Karpas-422 (cell line): ENCODE measurements around the gene PDE3A. TPM values are rescaled to one million over a fixed set of nuclear protein-coding genes. Genes with fewer than 3 reads are reported as not detected.

Experiments used
- DNase-seq: peaks from one replicate; pipeline ENCODE4 v3.0.0-alpha.2; 2015
- H2AFZ ChIP-seq: fragments of 200-600 bp; sonication (generic); 2 replicates; pipeline ENCODE4 v1.6.1; 2014; ENCODE audit warnings: antibody characterized with exemption, low read length, mixed read lengths
- H3K27ac ChIP-seq: fragments of 200-600 bp; sonication (generic); 2 replicates; pipeline ENCODE4 v1.5.1; 2014; ENCODE audit warnings: mild to moderate bottlenecking, low read length, moderate library complexity
- H3K27me3 ChIP-seq: fragments of 200-600 bp; sonication (generic); 2 replicates; pipeline ENCODE4 v1.6.1; 2014; ENCODE audit warnings: low read length, mixed read lengths
- H3K36me3 ChIP-seq: fragments of 200-600 bp; sonication (generic); 2 replicates; pipeline ENCODE4 v1.6.1; 2014; ENCODE audit warnings: low read length, mixed read lengths; ENCODE audit not compliant: insufficient read depth
- H3K4me1 ChIP-seq: fragments of 200-600 bp; sonication (generic); 2 replicates; pipeline ENCODE4 v1.6.1; 2014; ENCODE audit warnings: mild to moderate bottlenecking, low read length, mixed read lengths
- H3K4me2 ChIP-seq: fragments of 200-600 bp; sonication (generic); 2 replicates; pipeline ENCODE4 v1.6.1; 2014; ENCODE audit warnings: low read length, low read depth, mild to moderate bottlenecking; ENCODE audit not compliant: poor library complexity, severe bottlenecking
- H3K4me3 ChIP-seq: fragments of 200-600 bp; sonication (generic); 2 replicates; pipeline ENCODE4 v1.5.1; 2014; ENCODE audit warnings: mild to moderate bottlenecking, antibody characterized with exemption, low read length, mixed read lengths
- H3K79me2 ChIP-seq: fragments of 200-600 bp; sonication (generic); 2 replicates; pipeline ENCODE4 v1.6.1; 2014; ENCODE audit warnings: mild to moderate bottlenecking, low read length, mixed read lengths
- H3K9ac ChIP-seq: fragments of 200-600 bp; sonication (generic); 2 replicates; pipeline ENCODE4 v1.6.0; 2014; ENCODE audit warnings: low read length
- H3K9me2 ChIP-seq: fragments of 200-600 bp; sonication (generic), shearing (Covaris generic); replicated peaks from 2 replicates; pipeline ENCODE4 v1.6.0; 2014; ENCODE audit warnings: mild to moderate bottlenecking, low read length, moderate library complexity; ENCODE audit not compliant: insufficient read depth
- H3K9me3 ChIP-seq: fragments of 300-700, 200-600 bp; sonication (generic); 2 replicates; pipeline ENCODE4 v1.6.1; 2014; ENCODE audit warnings: low read length, mixed read lengths
- H4K20me1 ChIP-seq: fragments of 200-600 bp; sonication (generic); 2 replicates; pipeline ENCODE4 v1.6.1; 2014; ENCODE audit warnings: mild to moderate bottlenecking, antibody characterized with exemption, low read length, low read depth; ENCODE audit not compliant: insufficient read depth
- total RNA-seq: library from RNA; depleted of rRNA; stranded (reverse); fragments of >200 nt; shearing (Covaris generic); gene quantifications from 2 replicates; pipeline ENCODE4 v1.2.3, GENCODE V29; 2014; ENCODE audit warnings: low replicate concordance

Gene PDE3A
- total RNA-seq, 1 experiment from 2014 or later, result not detected

GRCh38 chr12:20508359-20508758 is 140.0 kb downstream of the PDE3A start:
- no peaks in the 10 kb centered on the region for H3K27me3 ChIP-seq
- no peak overlapping the region for H3K4me2 ChIP-seq
- no peaks in the 10 kb centered on the region for H3K79me2 ChIP-seq

GRCh38 chr12:20508962-20509361 is 140.6 kb downstream of the PDE3A start:
- Histone ChIP-seq H3K27ac (no peak overlapping the region), H3K9me2 (no peaks in the 10 kb centered on the region), H4K20me1 (no peaks in the 10 kb centered on the region), H3K4me3 (no peak overlapping the region), H3K9ac (no peak overlapping the region), H3K27me3 (no peaks in the 10 kb centered on the region), H3K79me2 (no peaks in the 10 kb centered on the region), H3K9me3 (no peaks in the 10 kb centered on the region), H3K4me1 (no peaks in the 10 kb centered on the region), H3K4me2 (no peak overlapping the region), H3K36me3 (no peaks in the 10 kb centered on the region), H2AFZ (no peak overlapping the region)
- DNase-seq, result no peak

More at GRCh38 chr12:20508359-20508758, 140.0 kb downstream of the PDE3A start:
- no peaks in the 10 kb centered on the region for H3K9me2 ChIP-seq
- H4K20me1 ChIP-seq, result no peaks in the 10 kb centered on the region
- H3K36me3 ChIP-seq, result no peaks in the 10 kb centered on the region
- no peak for DNase-seq
- no peak overlapping the region for H3K9ac ChIP-seq
- no peak overlapping the region for H3K4me3 ChIP-seq
- no peaks in the 10 kb centered on the region for H3K9me3 ChIP-seq
- H3K27ac ChIP-seq, result no peak overlapping the region
- no peak overlapping the region for H2AFZ ChIP-seq
- no peaks in the 10 kb centered on the region for H3K4me1 ChIP-seq

- no peak for DNase-seq
- H3K79me2 ChIP-seq, result no peaks in the 10 kb centered on the region
These were observed 142.5 kb downstream of the PDE3A start for GRCh38 chr12:20510811-20511210.

GRCh38 chr12:20513189-20513588 is 144.9 kb downstream of the PDE3A start:
- Histone ChIP-seq H3K27me3 (no peaks in the 10 kb centered on the region), H3K4me1 (peaks cover 4% of the 10 kb centered on the region; the same call in 1 of the 2 replicates), H4K20me1 (no peaks in the 10 kb centered on the region), H3K9me2 (0 out of 2 replicates have a peak, but pooled peaks cover 2% of the 10 kb centered on the region), H3K27ac (no peak overlapping the region), H3K79me2 (no peaks in the 10 kb centered on the region), H3K9me3 (no peaks in the 10 kb centered on the region), H3K9ac (no peak overlapping the region), H2AFZ (no peak overlapping the region), H3K4me2 (no peak overlapping the region), H3K36me3 (no peaks in the 10 kb centered on the region), H3K4me3 (no peak overlapping the region)
- DNase-seq, result no peak

More at GRCh38 chr12:20510811-20511210, 142.5 kb downstream of the PDE3A start:
- Histone ChIP-seq H3K27me3 (no peaks in the 10 kb centered on the region), H3K9me3 (no peaks in the 10 kb centered on the region), H3K9ac (no peak overlapping the region), H4K20me1 (no peaks in the 10 kb centered on the region), H3K4me2 (no peak overlapping the region), H3K27ac (no peak overlapping the region), H3K36me3 (no peaks in the 10 kb centered on the region), H3K4me3 (no peak overlapping the region), H3K4me1 (no peaks in the 10 kb centered on the region), H2AFZ (no peak overlapping the region), H3K9me2 (no peaks in the 10 kb centered on the region)

- DNase-seq, result no peak
- H3K9ac ChIP-seq, result no peak overlapping the region
- 0 out of 2 replicates have a peak, but pooled peaks cover 2% of the 10 kb centered on the region for H3K9me2 ChIP-seq
- no peaks in the 10 kb centered on the region for H3K79me2 ChIP-seq
- H3K4me3 ChIP-seq, result no peak overlapping the region
- H3K9me3 ChIP-seq, result no peaks in the 10 kb centered on the region
- no peak overlapping the region for H3K4me2 ChIP-seq
- no peaks in the 10 kb centered on the region for H3K36me3 ChIP-seq
- H2AFZ ChIP-seq, result no peak overlapping the region
- no peaks in the 10 kb centered on the region for H4K20me1 ChIP-seq
- H3K4me1 ChIP-seq, result peaks cover 4% of the 10 kb centered on the region; the same call in 1 of the 2 replicates
- no peak overlapping the region for H3K27ac ChIP-seq
- no peaks in the 10 kb centered on the region for H3K27me3 ChIP-seq
These were observed 146.3 kb downstream of the PDE3A start for GRCh38 chr12:20514598-20514997.

- Histone ChIP-seq H3K27ac (no peak overlapping the region), H3K9me3 (no peaks in the 10 kb centered on the region), H3K4me3 (no peak overlapping the region), H4K20me1 (no peaks in the 10 kb centered on the region), H3K9me2 (0 out of 2 replicates have a peak, but pooled peaks cover 2% of the 10 kb centered on the region), H3K4me2 (no peak overlapping the region), H3K27me3 (no peaks in the 10 kb centered on the region), H3K79me2 (no peaks in the 10 kb centered on the region), H3K9ac (no peak overlapping the region), H2AFZ (no peak overlapping the region), H3K36me3 (no peaks in the 10 kb centered on the region), H3K4me1 (peaks cover 4% of the 10 kb centered on the region; the same call in 1 of the 2 replicates)
- DNase-seq, result no peak
These were observed 152.2 kb downstream of the PDE3A start for GRCh38 chr12:20520532-20520931.

GRCh38 chr12:20523658-20524057 is 155.3 kb downstream of the PDE3A start:
- no peaks in the 10 kb centered on the region for H3K9me2 ChIP-seq
- H3K36me3 ChIP-seq, result no peaks in the 10 kb centered on the region
- H3K4me1 ChIP-seq, result no peaks in the 10 kb centered on the region
- H3K9me3 ChIP-seq, result no peaks in the 10 kb centered on the region
- H2AFZ ChIP-seq, result no peak overlapping the region
- no peaks in the 10 kb centered on the region for H3K79me2 ChIP-seq
- H3K27ac ChIP-seq, result no peak overlapping the region
- H3K9ac ChIP-seq, result no peak overlapping the region
- no peak for DNase-seq
- no peaks in the 10 kb centered on the region for H3K27me3 ChIP-seq
- H3K4me3 ChIP-seq, result no peak overlapping the region
- H3K4me2 ChIP-seq, result no peak overlapping the region
- no peaks in the 10 kb centered on the region for H4K20me1 ChIP-seq

GRCh38 chr12:20524113-20524512 is 155.8 kb downstream of the PDE3A start:
- no peak for DNase-seq
- Histone ChIP-seq H3K4me2 (no peak overlapping the region), H3K79me2 (no peaks in the 10 kb centered on the region), H3K36me3 (no peaks in the 10 kb centered on the region), H3K27me3 (no peaks in the 10 kb centered on the region), H4K20me1 (no peaks in the 10 kb centered on the region), H2AFZ (no peak overlapping the region), H3K4me1 (no peaks in the 10 kb centered on the region), H3K9ac (no peak overlapping the region), H3K9me3 (no peaks in the 10 kb centered on the region), H3K27ac (no peak overlapping the region), H3K4me3 (no peak overlapping the region), H3K9me2 (no peaks in the 10 kb centered on the region)
